HG03460 (cell line): ENCODE measurements around the gene PCDHA11.
"Not testable (repeated sequence)": the region's sequence is repeated elsewhere in the genome, so short reads cannot be mapped to it uniquely, and the experiment has no call there.

ENCODE experiments used
- ATAC-seq: cut with Tn5 transposase; IDR thresholded peaks from one replicate; pipeline ENCODE4 v1.9.1; 2021; ENCODE audit not compliant: unreplicated experiment

PCDHA11 gene

GRCh38 chr5:140849831-140850634 lies 18.7 kb upstream of the PCDHA11 start:
- ATAC-seq, result not testable (repeated sequence)

GRCh38 chr5:140855772-140856674 lies 12.7 kb upstream of the PCDHA11 start, which contains the start of gene PCDHA10:
Gene PCDHA10, plus strand, starts transcription at chr5:140855897. Its CDS starts 152 bp downstream, at chr5:140856049.
- no peak for ATAC-seq

- ATAC-seq, result no peak
These were observed 11.4 kb upstream of the PCDHA11 start for GRCh38 chr5:140857177-140857986.

GRCh38 chr5:140857987-140858240 lies 10.8 kb upstream of the PCDHA11 start:
- ATAC-seq, result no peak

GRCh38 chr5:140862441-140863295 lies 6.1 kb upstream of the PCDHA11 start:
- no peak for ATAC-seq

- ATAC-seq, result no peak
These were observed 764 bp downstream of the PCDHA11 start for GRCh38 chr5:140869555-140869886.

GRCh38 chr5:140870221-140871201 lies 1.8 kb downstream of the PCDHA11 start:
- ATAC-seq, result no peak

GRCh38 chr5:140875085-140876065 lies 6.6 kb downstream of the PCDHA11 start, which contains the start of gene PCDHA12:
Gene PCDHA12, plus strand, starts transcription at chr5:140875308. Its CDS starts 165 bp downstream, at chr5:140875473.
- ATAC-seq, result no peak

- not testable (repeated sequence) for ATAC-seq
These were observed 7.9 kb downstream of the PCDHA11 start for GRCh38 chr5:140876541-140877261.

- no peak for ATAC-seq
These were observed 8.5 kb downstream of the PCDHA11 start for GRCh38 chr5:140877262-140877581.

- no peak for ATAC-seq
These were observed 13.3 kb downstream of the PCDHA11 start, which contains the start of gene PCDHA13 for GRCh38 chr5:140881889-140882590. Gene PCDHA13, plus strand, starts transcription at chr5:140882124. Its CDS starts 145 bp downstream, at chr5:140882269.

- ATAC-seq, result no peak
These were observed 13.8 kb downstream of the PCDHA11 start for GRCh38 chr5:140882591-140882899.

- ATAC-seq, result no peak
These were observed 14.6 kb downstream of the PCDHA11 start for GRCh38 chr5:140883373-140883772.

- no peak for ATAC-seq
These were observed 15.4 kb downstream of the PCDHA11 start for GRCh38 chr5:140883927-140884697.

- no peak for ATAC-seq
These were observed 47.6 kb downstream of the PCDHA11 start for GRCh38 chr5:140916325-140916724.
